ENCODE measurements around the gene CNFN.

- TF ChIP-seq CTCF (conservative IDR thresholded peaks at IDR 0.05 in 1 of 2, IDR thresholded peaks at IDR 0.05 in 1 of 2; ENCODE audit: extremely low read depth in 1 of 2, insufficient read depth in 1 of 2, low read depth in 1 of 2, low read length in 2 of 2) (no peak), EZH2 (IDR thresholded peaks at IDR 0.05; ENCODE audit: borderline replicate concordance, low read length) (no peak)
These were observed 40.6 kb downstream of the CNFN start for GRCh38 chr19:42349378-42350107.
